Activated CD4-positive, alpha-beta memory T cell treated with anti-CD3 and anti-CD28 coated beads for 36 hours (primary cell): Measurements from ENCODE around the gene CNIH2. TPM values are rescaled to one million over a fixed set of nuclear protein-coding genes. Genes with fewer than 3 reads are reported as not detected.

Experiments
- CTCF ChIA-PET: fragments of 350-600 bp; sonication (Branson Sonifier 250); formaldehyde crosslinking; loops from one replicate; lab custom pipeline; 2021; ENCODE audit warnings: antibody characterized with exemption, inconsistent platforms; lab: Charles Lee
- POLR2A ChIA-PET: fragments of 350-600 bp; sonication (Branson Sonifier 250); formaldehyde crosslinking; loops from one replicate; lab custom pipeline; 2021; ENCODE audit warnings: antibody characterized with exemption; lab: Charles Lee
- DNase-seq: peaks from one replicate; pipeline ENCODE4 v3.0.0-alpha.2; 2020
- H3K27ac Mint-ChIP-seq: one replicate; pipeline ENCODE4 v1.8.0; 2021; ENCODE audit warnings: mixed read lengths
- H3K27me3 Mint-ChIP-seq: one replicate; pipeline ENCODE4 v1.8.0; 2021; ENCODE audit warnings: mixed read lengths
- H3K36me3 Mint-ChIP-seq: one replicate; pipeline ENCODE4 v1.8.0; 2021; ENCODE audit warnings: mixed read lengths
- H3K4me1 Mint-ChIP-seq: one replicate; pipeline ENCODE4 v1.8.0; 2021; ENCODE audit warnings: low read depth, mixed read lengths
- H3K4me3 Mint-ChIP-seq: one replicate; pipeline ENCODE4 v1.8.0; 2021; ENCODE audit warnings: mild to moderate bottlenecking, mixed read lengths
- H3K9me3 Mint-ChIP-seq: one replicate; pipeline ENCODE4 v1.8.0; 2021; ENCODE audit warnings: mixed read lengths
- intact Hi-C: fragments of 100-400 bp; cut with micrococcal nuclease; formaldehyde crosslinking; loops from one replicate; pipeline ENCODE4 v1.15.1; 2023
- total RNA-seq, 2 experiments: library from RNA; stranded (reverse); gene quantifications; one replicate each; pipeline ENCODE4 v1.2.3, GENCODE V29; 2021

Gene CNIH2
- total RNA-seq, 2 experiments from 2014 or later = 0.39 to 1.5 TPM

DNA sequence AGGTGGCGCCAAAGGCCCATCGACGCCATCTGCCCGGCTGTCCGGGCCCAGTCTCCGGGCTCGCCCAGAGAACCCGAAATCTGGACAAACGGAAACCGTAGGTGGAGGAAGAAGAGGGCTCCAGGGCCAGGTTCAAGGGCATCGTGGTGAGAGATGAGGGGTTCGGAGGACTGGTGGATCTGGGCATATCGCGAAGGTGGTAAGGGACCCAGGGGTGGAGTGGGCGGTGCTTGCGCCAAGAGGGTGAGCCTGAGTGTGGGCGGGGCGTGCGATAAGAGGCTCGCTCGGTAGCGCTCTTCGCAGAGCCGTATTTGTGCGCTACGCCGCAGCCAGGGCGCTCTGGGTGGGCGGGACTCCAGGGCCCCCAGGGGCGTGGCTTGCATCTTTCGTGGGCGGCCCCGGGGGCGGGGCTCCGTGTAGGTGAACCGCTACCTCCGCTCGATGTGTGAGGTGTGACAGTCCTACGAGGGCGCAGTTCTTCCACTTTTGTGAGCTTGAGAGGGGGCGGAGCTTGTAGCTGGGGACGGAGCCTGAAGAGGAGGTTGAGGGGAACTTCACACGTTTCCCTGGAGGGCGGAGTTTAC lies 34.1 kb downstream of the CNIH2 start:
- H3K4me1 Mint-ChIP-seq = peaks cover 5% of the 10 kb centered on the region
- H3K27ac Mint-ChIP-seq = peak overlapping the region; percentile 77
- intact Hi-C loops = loop anchor here (1.0 kb wide), 6 partner anchors 16 to 77 kb away; partner anchors contain the start of genes BRMS1, RAB1B, SLC29A2 and YIF1A
- H3K4me3 Mint-ChIP-seq = peak overlapping the region; percentile 77
- no peaks in the 10 kb centered on the region for H3K27me3 Mint-ChIP-seq
- ChIA-PET POLR2A (interaction anchor here (0.9 to 2.1 kb wide), 7 partner anchors 15 to 260 kb away, joined by 3 to 9 read pairs (median 4); partner anchors contain the start of genes BRMS1, SF3B2, SLC29A2 and YIF1A), CTCF (interaction anchor here (0.6 to 2.9 kb wide), 34 partner anchors 10 to 168 kb away, joined by 3 to 45 read pairs (median 5); partner anchors contain the start of genes B4GAT1, BRMS1, DPP3 and MRPL11)
- DNase-seq = peak; percentile 97
- H3K9me3 Mint-ChIP-seq = no peaks in the 10 kb centered on the region
- no peaks in the 10 kb centered on the region for H3K36me3 Mint-ChIP-seq

DNA sequence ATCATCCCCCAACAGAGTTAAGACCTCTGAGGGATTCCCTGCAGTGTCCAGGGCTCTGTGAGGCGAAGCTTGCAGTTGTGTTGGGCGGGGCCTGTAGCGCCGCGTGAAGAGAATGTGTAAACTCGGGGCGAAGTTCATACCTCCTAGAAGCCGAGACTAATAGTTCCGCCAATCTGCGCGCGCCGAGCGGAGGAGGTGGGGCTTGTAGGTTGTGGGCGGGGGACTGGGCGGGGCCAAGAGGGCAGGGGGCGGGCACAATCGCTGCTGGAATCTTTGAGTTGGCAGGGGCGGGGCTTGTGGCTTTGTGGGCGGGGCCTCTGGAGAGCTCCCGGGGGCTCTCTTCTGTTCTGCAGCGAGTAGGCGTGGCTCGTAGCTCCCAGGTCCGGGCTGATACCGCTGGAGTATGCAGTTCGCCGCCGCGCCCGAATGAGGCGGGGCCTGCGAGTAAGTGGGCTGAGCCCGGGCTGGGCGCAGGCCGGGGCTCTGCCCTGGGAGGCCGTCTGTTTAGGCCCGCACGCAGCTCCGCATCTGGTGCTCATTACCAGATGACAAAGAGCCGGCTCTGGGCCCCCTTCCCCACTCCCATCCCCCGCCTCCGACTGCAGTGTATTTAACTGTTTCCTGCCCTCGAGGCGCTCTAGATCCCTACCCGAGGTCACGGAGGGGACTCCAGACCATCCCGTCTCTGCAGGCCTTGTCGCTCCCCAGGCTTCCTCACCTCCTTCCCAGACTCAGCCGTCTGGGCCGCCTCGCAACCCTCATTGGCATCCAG lies 34.8 kb downstream of the CNIH2 start:
- H3K4me1 Mint-ChIP-seq = peaks cover 12% of the 10 kb centered on the region
- intact Hi-C loops = loop anchor here (1.0 kb wide), 5 partner anchors 16 to 59 kb away; partner anchors contain the start of genes BRMS1, RAB1B, SLC29A2 and YIF1A
- H3K27me3 Mint-ChIP-seq = no peaks in the 10 kb centered on the region
- H3K27ac Mint-ChIP-seq = peak overlapping the region; percentile 77
- H3K4me3 Mint-ChIP-seq = peak overlapping the region; percentile 77
- peak; percentile 95 for DNase-seq
- no peaks in the 10 kb centered on the region for H3K9me3 Mint-ChIP-seq
- POLR2A ChIA-PET = interaction anchor here (0.5 to 2.1 kb wide), 9 partner anchors 14 to 532 kb away, joined by 3 to 9 read pairs (median 3); partner anchors contain the start of genes BRMS1, SF3B2, SLC29A2 and YIF1A
- CTCF ChIA-PET = interaction anchor here (0.6 to 2.9 kb wide), 20 partner anchors 10 to 636 kb away, joined by 3 to 45 read pairs (median 8); partner anchors contain the start of genes B4GAT1, BRMS1, DPP3 and MRPL11
- H3K36me3 Mint-ChIP-seq = no peaks in the 10 kb centered on the region

DNA sequence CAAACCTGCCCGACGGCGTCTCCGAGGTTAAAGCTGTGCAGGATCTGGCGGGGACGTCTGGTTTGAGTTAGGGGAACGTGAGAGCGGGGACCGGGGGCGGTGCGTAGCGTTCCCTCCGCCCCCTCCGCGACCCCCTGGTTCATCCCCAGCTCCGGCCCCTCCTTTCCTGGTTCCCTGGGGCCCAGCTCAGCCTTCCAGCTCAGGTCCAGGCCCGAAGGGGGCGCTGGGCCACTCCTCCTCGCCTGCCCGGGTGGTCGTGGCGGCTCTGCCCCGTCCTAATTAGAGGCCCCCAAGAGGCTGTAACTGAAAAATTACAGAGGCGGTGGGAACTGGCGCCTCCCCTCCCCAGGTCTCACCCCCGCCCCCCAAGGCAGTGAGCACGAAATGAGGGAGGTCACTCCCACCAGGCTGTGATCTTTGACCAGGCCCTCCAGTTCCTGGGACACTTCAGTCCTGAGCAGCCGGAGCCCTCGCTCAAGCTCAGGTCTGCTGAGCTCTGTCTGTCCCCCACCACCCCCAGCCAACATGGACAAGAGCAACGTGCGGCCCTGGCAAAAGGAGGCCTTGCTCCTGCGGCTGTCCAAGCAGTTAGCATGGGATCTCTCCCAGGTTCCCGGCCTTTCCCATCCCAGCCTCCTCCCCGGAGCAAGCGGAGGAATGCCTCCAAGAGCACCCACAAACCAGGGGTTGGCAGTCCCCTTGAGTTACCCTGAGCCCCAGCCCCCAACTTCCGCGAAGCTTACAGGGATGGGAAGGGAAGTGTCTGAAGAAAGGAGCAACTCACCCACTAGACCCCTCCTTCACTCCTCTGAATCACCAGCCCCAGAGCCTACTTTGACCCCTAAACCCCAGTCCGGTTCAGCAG lies 35.6 kb downstream of the CNIH2 start:
- Mint-ChIP-seq H3K4me1 (peaks cover 19% of the 10 kb centered on the region), H3K9me3 (no peaks in the 10 kb centered on the region), H3K27ac (peak overlapping the region; percentile 77), H3K4me3 (peak overlapping the region; percentile 77), H3K27me3 (no peaks in the 10 kb centered on the region), H3K36me3 (no peaks in the 10 kb centered on the region)
- no peak for DNase-seq
- intact Hi-C loops = no loop called here
- POLR2A ChIA-PET = interaction anchor here (0.5 to 2.1 kb wide), 5 partner anchors 19 to 531 kb away, joined by 3 to 5 read pairs (median 3); partner anchors contain the start of genes SF3B2 and SLC29A2
- CTCF ChIA-PET = interaction anchor here (0.6 to 2.9 kb wide), 10 partner anchors 12 to 637 kb away, joined by 3 to 45 read pairs (median 12); partner anchors contain the start of genes B4GAT1, BRMS1, MRPL11 and RIN1

DNA sequence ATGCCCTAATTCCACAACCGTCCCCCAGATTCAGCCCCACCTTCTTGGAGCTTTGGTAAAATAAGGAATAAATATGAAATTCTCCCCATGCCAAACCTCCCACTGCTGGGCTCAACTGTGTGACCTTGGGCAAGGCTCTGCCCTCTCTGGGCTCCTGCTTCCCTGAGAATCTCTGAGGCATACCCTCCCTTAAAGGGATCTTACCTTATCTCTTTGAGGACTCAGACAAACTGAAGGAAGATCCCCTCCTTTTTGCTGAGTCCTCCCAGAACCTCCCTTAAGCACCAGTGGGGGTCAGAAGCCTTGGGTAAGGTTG lies 36.2 kb downstream of the CNIH2 start:
- Mint-ChIP-seq H3K27ac (no peak overlapping the region), H3K9me3 (no peaks in the 10 kb centered on the region), H3K27me3 (no peaks in the 10 kb centered on the region), H3K36me3 (no peaks in the 10 kb centered on the region), H3K4me1 (peaks cover 25% of the 10 kb centered on the region), H3K4me3 (no peak overlapping the region)
- intact Hi-C loops = no loop called here
- DNase-seq = no peak
- ChIA-PET CTCF (interaction anchor here (1.9 kb wide), 1 partner anchor 18 kb away, joined by 9 read pairs; no protein-coding TSS in a partner anchor), POLR2A (interaction anchor here (1.1 kb wide), 1 partner anchor 531 kb away, joined by 3 read pairs; no protein-coding TSS in a partner anchor)

DNA sequence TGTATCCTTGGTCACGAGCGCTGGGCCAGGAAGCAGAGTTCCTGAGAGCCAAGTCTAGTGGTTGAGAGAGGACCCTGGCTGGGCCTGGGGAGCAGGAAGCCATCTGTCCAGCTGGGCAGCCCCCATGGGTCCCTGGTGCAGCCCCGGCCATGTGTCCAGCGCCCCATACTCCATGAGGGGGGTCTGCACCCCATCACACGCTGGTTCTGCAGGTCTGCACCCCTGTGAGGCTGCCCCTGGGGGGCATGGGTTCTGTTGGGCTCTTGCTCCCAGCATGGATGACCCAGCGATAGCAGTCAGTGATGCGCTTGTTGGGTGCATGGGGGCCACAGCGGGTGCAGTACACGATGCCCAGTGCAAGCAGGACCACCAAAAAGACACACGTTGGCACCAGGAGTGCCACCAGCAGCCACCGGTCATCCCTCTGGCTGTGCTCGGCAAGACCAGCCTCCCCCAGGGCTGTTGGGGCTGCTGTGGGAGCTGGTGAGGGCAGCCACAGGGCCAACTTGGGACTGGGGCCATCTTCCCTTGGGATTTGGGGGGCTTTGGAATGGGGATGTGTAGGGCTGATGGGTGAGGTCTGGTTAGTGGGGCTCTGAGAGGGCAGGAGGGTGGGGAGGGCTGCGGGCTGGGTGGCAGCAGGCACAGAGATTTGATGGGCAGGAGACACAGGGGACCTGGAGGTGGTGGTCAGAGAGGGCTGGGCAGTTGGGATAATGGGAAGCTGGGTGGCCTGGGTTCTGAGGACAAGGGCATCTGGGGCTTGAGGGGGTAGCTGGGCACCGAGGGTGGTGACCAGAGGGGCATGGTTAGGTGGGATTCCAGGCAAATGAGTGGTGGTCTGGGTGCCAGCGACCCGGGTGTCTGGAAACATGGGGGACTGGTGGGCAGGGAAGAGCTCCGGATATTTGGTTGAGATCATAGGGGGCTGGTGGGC lies 36.9 kb downstream of the CNIH2 start:
- intact Hi-C loops = no loop called here
- ChIA-PET POLR2A (no interaction called here), CTCF (interaction anchor here (0.7 kb wide), 1 partner anchor 14 kb away, joined by 3 read pairs; no protein-coding TSS in a partner anchor)
- Mint-ChIP-seq H3K9me3 (peaks cover under 1% of the 10 kb centered on the region), H3K4me3 (no peak overlapping the region), H3K27ac (no peak overlapping the region), H3K4me1 (peaks cover 27% of the 10 kb centered on the region), H3K36me3 (no peaks in the 10 kb centered on the region), H3K27me3 (no peaks in the 10 kb centered on the region)
- no peak for DNase-seq

DNA sequence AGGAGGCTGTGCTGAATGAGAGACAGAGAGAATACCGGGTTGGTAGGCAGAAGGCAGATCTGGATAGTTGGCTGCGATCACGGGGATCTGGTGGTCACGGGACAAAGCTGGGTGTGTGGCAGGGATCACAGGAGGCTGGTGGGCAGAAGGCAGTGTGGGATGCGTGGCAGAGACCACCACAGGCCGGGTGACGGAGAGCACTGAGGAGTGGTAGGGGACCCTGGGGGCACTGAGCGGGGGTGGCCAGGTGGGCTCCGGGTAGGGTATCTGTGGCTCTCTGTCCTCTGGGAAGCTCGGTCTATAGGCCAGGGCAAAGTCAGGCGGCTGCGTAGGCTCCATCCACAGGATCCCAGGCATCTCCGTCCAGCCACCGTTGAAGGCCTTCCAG lies 37.5 kb downstream of the CNIH2 start:
- Mint-ChIP-seq H3K27ac (no peak overlapping the region), H3K36me3 (no peaks in the 10 kb centered on the region), H3K27me3 (no peaks in the 10 kb centered on the region), H3K4me3 (no peak overlapping the region), H3K9me3 (peaks cover 6% of the 10 kb centered on the region), H3K4me1 (peaks cover 29% of the 10 kb centered on the region)
- ChIA-PET POLR2A (no interaction called here), CTCF (interaction anchor here (0.7 kb wide), 1 partner anchor 13 kb away, joined by 3 read pairs; no protein-coding TSS in a partner anchor)
- DNase-seq = no peak
- intact Hi-C loops = no loop called here

DNA sequence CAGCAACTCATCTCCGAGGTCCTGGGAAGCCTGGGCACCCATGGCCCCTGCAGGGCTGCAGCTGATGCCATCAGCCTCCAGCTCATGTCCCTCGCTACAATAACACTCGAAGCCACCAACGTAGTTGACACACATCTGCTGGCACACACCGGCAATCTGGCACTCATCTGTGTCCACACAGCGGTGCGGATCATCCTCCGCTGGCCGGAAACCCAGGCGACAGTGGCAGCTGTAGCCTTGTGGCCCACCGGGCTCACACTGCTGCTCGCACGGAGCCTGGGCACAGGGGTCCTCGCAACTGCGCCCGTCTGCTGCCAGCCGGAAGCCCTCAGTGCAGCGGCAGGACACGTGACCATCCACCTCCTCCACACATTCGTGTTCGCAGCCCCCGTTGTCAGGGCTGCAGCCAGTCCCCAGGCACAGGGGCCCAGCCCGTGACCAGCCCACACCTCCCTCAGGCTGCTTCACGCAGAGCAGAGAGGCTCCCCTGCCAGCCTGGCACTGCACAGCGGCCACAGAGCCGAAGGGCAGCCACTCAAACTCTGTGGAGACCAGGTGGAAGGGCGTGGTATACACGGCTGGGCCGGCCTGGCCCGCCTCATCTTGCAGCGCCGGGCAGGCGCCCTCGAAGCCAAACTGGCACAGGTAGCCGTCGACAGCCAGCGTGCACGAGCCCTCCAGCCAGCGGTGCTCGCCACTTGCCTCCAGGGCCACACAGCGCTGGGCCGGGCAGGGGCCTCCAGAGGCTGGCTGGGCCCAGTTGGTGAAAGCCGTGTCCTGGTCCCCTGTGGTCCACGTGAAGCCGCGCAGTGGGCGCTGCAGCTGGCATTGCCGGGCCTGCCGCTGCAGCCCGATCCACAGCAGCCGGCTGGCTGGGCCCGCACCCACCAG lies 38.2 kb downstream of the CNIH2 start:
- Mint-ChIP-seq H3K4me1 (peaks cover 29% of the 10 kb centered on the region), H3K4me3 (no peak overlapping the region), H3K27ac (no peak overlapping the region), H3K36me3 (no peaks in the 10 kb centered on the region), H3K27me3 (no peaks in the 10 kb centered on the region), H3K9me3 (peaks cover 6% of the 10 kb centered on the region)
- no peak for DNase-seq
- intact Hi-C loops = no loop called here
- POLR2A ChIA-PET = no interaction called here
- CTCF ChIA-PET = interaction anchor here (0.7 kb wide), 1 partner anchor 13 kb away, joined by 3 read pairs; no protein-coding TSS in a partner anchor

DNA sequence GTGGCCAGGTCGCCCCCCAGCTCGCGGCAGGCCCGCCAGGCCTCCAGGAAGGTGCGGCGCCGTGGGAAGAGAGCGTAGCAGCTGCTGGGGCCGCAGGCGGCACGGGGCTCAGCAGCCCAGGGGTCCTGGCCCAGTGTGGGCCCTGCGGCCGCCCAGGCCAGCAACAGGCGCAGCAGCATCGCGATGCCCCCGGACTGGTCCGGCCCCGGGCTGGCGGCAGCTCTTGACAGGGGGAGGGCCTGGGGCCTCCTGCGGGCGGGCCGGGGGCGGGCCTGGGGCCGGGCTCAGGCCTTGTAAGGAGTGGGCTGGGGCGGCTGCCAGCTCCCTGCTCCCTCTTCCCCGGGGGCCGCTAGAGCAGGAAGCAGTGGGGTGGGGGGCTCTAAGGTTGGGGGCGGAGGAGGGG lies 38.9 kb downstream of the CNIH2 start, which contains the start of gene CD248:
Gene CD248 (minus strand): TSS at position 196 of the 403 bp plus-strand sequence. CDS start 17 bp downstream, at position 179.
- DNase-seq = no peak
- Mint-ChIP-seq H3K4me3 (no peak within 1 kb of the TSS), H3K27ac (no peak within 1 kb of the TSS)

DNA sequence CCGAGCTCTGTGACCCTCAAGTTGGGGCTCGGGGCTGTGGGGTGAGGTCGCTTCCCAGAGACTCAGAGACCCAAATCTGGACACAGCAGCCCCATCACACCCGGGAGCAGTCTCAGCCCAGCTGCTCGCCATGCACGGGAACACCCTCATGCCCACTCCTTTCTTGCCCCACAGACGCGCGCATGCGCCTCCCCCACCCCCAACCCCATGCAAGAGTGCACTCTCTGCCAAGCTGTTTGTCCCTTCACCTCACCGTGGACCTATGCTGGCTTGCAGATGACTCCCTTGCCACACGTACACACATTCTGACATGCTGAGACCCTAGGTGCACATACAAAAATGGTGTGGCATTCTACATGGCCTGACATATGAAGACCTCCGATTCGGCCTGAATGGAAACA lies 39.3 kb downstream of the CNIH2 start:
- Mint-ChIP-seq H3K4me1 (peaks cover 25% of the 10 kb centered on the region), H3K36me3 (no peaks in the 10 kb centered on the region), H3K4me3 (no peak overlapping the region), H3K27me3 (no peaks in the 10 kb centered on the region), H3K9me3 (peaks cover 6% of the 10 kb centered on the region), H3K27ac (no peak overlapping the region)
- ChIA-PET POLR2A (no interaction called here), CTCF (interaction anchor here (1.1 kb wide), 1 partner anchor 69 kb away, joined by 3 read pairs; no protein-coding TSS in a partner anchor)
- no peak for DNase-seq
- intact Hi-C loops = no loop called here

More for the DNA sequence above, 38.9 kb downstream of the CNIH2 start, which contains the start of gene CD248:
- ChIA-PET CTCF (interaction anchor here (1.1 kb wide), 1 partner anchor 69 kb away, joined by 3 read pairs; no protein-coding TSS in a partner anchor), POLR2A (no interaction called here)
- H3K36me3 Mint-ChIP-seq = no peaks in the 10 kb centered on the region
- H3K9me3 Mint-ChIP-seq = peaks cover 6% of the 10 kb centered on the region
- H3K27me3 Mint-ChIP-seq = no peaks in the 10 kb centered on the region
- intact Hi-C loops = no loop called here
- peaks cover 26% of the 10 kb centered on the region for H3K4me1 Mint-ChIP-seq
